Gastrocnemius medialis (tissue), 4 donors: ENCODE results near the gene UNC5CL. TPM values are rescaled to one million over a fixed set of nuclear protein-coding genes. Genes with fewer than 3 reads are reported as not detected.

Source experiments
- ATAC-seq, 2 donors: fragments of 150-250 bp; one replicate each; pipeline ENCODE4 v1.9.1; 2016
- DNase-seq, 2 donors: peaks; one replicate each; pipeline ENCODE4 v3.0.0-alpha.2; 2019
- H3K27ac ChIP-seq, 4 donors: fragments of 200-600 bp; sonication (generic); 1 replicate in 1 of 4; 2 replicates in 3 of 4; pipeline ENCODE4 v1.5.1; 2016 to 2018; ENCODE audit warnings: mild to moderate bottlenecking in 2 of 4, moderate library complexity in 1 of 4
- H3K27me3 ChIP-seq, 3 donors: fragments of 200-600 bp; sonication (generic) in 2 of 3; 1 replicate in 1 of 3; 2 replicates in 2 of 3; pipeline versions ENCODE4 v1.5.1 to v1.6.0; 2016 to 2019; ENCODE audit warnings: mild to moderate bottlenecking in 1 of 3, moderate library complexity in 1 of 3
- H3K36me3 ChIP-seq, 2 donors: fragments of 200-600 bp; sonication (generic) in 1 of 2; one replicate each; pipeline ENCODE4 v1.5.1; 2017 to 2018
- H3K4me1 ChIP-seq, 2 donors: fragments of 200-600 bp; sonication (generic) in 1 of 2; one replicate each; pipeline ENCODE4 v1.5.1; 2016 to 2017; ENCODE audit warnings: mild to moderate bottlenecking in 2 of 2
- H3K4me3 ChIP-seq, 4 donors: fragments of 200-600 bp; sonication (generic) in 3 of 4; 1 replicate in 1 of 4; 2 replicates in 3 of 4; pipeline ENCODE4 v1.5.1; 2016 to 2019; ENCODE audit warnings: mild to moderate bottlenecking in 2 of 4
- H3K9me3 ChIP-seq, 3 donors: fragments of 200-600 bp; sonication (generic) in 2 of 3; 1 replicate in 1 of 3; 2 replicates in 2 of 3; pipeline ENCODE4 v1.5.1; 2016 to 2019
- POLR2A ChIP-seq, 2 donors: fragments of 450-650 bp; IDR thresholded peaks; one replicate each; pipeline ENCODE4 v1.6.1; 2017; ENCODE audit warnings: antibody characterized with exemption in 2 of 2, mild to moderate bottlenecking in 2 of 2, moderate library complexity in 2 of 2
- in situ Hi-C, 4 donors: fragments of 200-750 bp; cut with MboI; loops; one replicate each; pipeline versions ENCODE4 v1.15.0 to v1.8.0; 2017; ENCODE audit warnings: low sequenced_read_pairs in 4 of 4
- intact Hi-C: fragments of 100-400 bp; cut with DNase I; formaldehyde crosslinking; loops from one replicate; pipeline ENCODE4 v1.15.1; 2023; ENCODE audit warnings: low total_unique reads
- total RNA-seq, 4 donors: library from RNA; depleted of rRNA; stranded (reverse); fragments of >200 nt; gene quantifications; one replicate each; pipeline versions ENCODE4 v1.1.0 to v1.2.3, GENCODE V29; 2016
- TF ChIP-seq, protein P1 (sequence below), 5 experiments: fragments of 450-650 bp in 3 of 5; fragments of 200-600 bp in 2 of 5; sonication (generic) in 2 of 5; IDR thresholded peaks in 4 of 5; conservative IDR thresholded peaks in 1 of 5; 1 replicate in 4 of 5; 2 replicates in 1 of 5; pipeline ENCODE4 v1.5.1; 2016 to 2019; ENCODE audit warnings: antibody characterized with exemption in 5 of 5, mild to moderate bottlenecking in 3 of 5, moderate library complexity in 3 of 5

UNC5CL gene
- total RNA-seq, 4 donors from 2014 or later, result 0.20 to 0.52 (median 0.29) TPM

DNA sequence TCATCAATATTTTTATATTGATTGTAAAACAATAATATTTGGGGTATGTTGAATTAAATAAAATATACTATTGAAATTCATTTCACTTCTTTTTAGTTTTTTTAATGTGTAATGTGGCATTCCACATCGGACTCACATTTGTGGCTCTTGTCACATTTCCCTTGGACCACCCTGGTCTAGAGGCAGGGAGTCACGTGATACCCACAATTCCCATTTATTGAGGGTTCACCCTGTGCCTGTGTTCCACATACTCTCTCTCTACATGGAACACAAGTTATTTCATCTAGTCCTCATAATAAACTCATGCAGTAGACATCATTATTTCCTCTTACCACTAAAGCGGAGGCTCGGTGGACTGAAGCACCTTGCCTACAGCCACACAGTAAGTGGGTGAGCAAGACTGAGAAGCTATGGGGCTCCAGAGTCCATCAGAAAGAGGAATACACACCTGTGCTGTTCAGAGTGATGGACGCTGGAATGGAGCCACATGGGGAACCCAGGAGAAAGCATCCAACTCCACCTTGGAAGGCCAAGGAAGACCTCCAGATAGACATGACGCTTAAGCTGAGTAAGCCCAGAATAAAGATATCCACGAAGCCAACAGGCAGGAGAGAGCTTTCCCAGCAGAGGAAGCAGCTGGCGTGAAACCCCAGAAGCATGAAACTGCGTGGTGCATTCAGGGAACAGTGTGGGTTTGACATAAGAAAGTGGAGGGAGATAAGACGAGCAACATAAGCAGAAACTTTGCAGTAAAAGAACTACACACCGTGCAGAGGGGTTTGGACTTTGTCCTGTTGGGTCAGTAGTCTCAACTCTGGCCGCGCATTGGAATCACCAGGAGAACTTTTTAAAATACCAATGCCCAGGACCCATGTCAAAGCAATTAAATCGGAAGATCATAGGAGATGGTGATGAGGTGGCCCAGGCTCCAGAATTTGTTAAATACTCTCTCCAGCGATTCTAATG is 49.5 kb downstream of the UNC5CL start:
- Histone ChIP-seq H3K36me3 (no peaks in the 10 kb centered on the region), H3K27ac (no peak overlapping the region), H3K4me1 (no peaks in the 10 kb centered on the region), H3K27me3 (no peaks in the 10 kb centered on the region), H3K4me3 (no peak overlapping the region), H3K9me3 (no peaks in the 10 kb centered on the region)
- in situ Hi-C loops (no loop called here), intact Hi-C loops (no loop called here)
- no peak for ATAC-seq
- TF ChIP-seq, protein P1, sequence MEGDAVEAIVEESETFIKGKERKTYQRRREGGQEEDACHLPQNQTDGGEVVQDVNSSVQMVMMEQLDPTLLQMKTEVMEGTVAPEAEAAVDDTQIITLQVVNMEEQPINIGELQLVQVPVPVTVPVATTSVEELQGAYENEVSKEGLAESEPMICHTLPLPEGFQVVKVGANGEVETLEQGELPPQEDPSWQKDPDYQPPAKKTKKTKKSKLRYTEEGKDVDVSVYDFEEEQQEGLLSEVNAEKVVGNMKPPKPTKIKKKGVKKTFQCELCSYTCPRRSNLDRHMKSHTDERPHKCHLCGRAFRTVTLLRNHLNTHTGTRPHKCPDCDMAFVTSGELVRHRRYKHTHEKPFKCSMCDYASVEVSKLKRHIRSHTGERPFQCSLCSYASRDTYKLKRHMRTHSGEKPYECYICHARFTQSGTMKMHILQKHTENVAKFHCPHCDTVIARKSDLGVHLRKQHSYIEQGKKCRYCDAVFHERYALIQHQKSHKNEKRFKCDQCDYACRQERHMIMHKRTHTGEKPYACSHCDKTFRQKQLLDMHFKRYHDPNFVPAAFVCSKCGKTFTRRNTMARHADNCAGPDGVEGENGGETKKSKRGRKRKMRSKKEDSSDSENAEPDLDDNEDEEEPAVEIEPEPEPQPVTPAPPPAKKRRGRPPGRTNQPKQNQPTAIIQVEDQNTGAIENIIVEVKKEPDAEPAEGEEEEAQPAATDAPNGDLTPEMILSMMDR (IDR thresholded peaks at IDR 0.05 in 4 of 5, conservative IDR thresholded peaks at IDR 0.05 in 1 of 5), result no peak
- no peak for TF ChIP-seq POLR2A (IDR thresholded peaks at IDR 0.05)
- no peak for DNase-seq

DNA sequence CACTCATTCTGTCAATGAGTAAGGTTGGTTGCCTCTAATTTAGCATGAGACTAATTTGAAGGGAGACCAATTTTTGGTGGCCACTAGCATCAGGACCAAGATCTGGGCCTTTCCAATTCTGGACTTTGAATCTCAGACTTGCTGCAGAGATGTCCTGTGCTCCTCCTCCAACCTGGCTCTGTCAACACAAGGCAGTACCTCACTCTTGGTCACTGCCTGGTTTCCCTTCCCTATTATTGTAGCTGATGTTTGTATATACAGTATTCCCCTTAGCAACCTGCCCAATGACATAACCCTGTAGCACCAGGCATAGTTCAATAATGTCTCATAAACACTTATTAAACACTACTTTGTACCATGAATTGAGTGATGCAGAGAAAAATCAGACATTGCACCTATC is 50.4 kb downstream of the UNC5CL start:
- intact Hi-C loops, result no loop called here
- TF ChIP-seq POLR2A (IDR thresholded peaks at IDR 0.05), result no peak
- TF ChIP-seq, protein P1 (IDR thresholded peaks at IDR 0.05 in 4 of 5, conservative IDR thresholded peaks at IDR 0.05 in 1 of 5), result no peak
- H3K27me3 ChIP-seq, result no peaks in the 10 kb centered on the region
- H3K4me1 ChIP-seq, result no peaks in the 10 kb centered on the region
- H3K36me3 ChIP-seq, result no peaks in the 10 kb centered on the region
- DNase-seq, result no peak
- H3K9me3 ChIP-seq, result no peaks in the 10 kb centered on the region
- no peak for ATAC-seq
- in situ Hi-C loops, result no loop called here
- no peak overlapping the region for H3K27ac ChIP-seq
- H3K4me3 ChIP-seq, result no peak overlapping the region

DNA sequence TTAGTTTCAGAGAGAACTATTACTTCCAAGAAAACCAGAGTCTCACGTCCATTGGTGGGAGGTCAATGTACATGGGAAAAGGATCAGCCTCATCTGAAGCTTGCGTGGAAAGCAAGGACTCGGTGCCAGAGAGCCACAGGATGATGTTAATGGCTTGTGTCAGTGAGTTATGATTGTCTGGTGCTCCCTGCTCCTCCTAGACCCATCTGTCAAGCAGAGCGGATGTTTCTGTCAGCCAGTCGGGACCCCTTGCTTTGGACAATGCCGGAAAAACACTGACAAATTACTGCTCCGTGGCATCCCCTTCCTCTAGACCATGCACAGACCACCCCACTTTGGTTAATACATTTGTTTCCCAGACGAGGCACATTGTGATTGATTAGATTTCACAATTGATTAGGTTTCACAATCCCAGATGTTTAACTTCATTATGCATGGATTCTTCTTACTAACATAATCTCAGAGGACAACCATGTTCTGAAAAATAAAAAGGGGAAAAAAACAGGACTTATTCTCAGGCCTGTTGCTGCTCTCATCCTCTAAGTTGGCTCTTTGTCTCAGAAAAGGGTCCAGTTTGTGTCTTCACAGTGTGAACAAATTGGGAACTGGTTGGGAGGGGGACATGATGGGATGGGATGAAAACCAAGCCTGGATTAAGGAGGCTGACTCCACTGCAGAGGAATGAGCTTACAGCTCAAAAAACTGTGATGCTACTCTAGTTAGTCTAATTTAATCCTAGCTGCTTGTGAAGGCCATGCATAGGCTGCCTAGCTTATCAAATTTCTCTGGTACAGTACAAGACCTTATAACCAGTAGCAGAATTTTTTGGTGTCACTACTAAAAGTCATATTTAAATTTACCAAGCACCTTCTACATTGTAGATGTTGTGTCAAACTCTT is 51.9 kb downstream of the UNC5CL start:
- TF ChIP-seq POLR2A (IDR thresholded peaks at IDR 0.05), result no peak
- TF ChIP-seq, protein P1 (IDR thresholded peaks at IDR 0.05 in 4 of 5, conservative IDR thresholded peaks at IDR 0.05 in 1 of 5), result no peak
- no peak overlapping the region for H3K27ac ChIP-seq
- H3K27me3 ChIP-seq, result no peaks in the 10 kb centered on the region
- no peaks in the 10 kb centered on the region for H3K9me3 ChIP-seq
- intact Hi-C loops (no loop called here), in situ Hi-C loops (no loop called here)
- no peaks in the 10 kb centered on the region for H3K4me1 ChIP-seq
- no peak for ATAC-seq
- no peak overlapping the region for H3K4me3 ChIP-seq
- no peaks in the 10 kb centered on the region for H3K36me3 ChIP-seq
- DNase-seq, result no peak

- Histone ChIP-seq H3K9me3 (no peaks in the 10 kb centered on the region), H3K36me3 (no peaks in the 10 kb centered on the region), H3K27me3 (no peaks in the 10 kb centered on the region), H3K4me3 (no peak overlapping the region), H3K27ac (no peak overlapping the region), H3K4me1 (no peaks in the 10 kb centered on the region)
- no peak for TF ChIP-seq POLR2A (IDR thresholded peaks at IDR 0.05)
- TF ChIP-seq, protein P1 (IDR thresholded peaks at IDR 0.05 in 4 of 5, conservative IDR thresholded peaks at IDR 0.05 in 1 of 5), result no peak
- in situ Hi-C loops, result no loop called here
- intact Hi-C loops, result no loop called here
- DNase-seq (no peak), ATAC-seq (no peak)
These were observed 52.7 kb downstream of the UNC5CL start for GRCh38 chr6:40986364-40986763.
